IPS DF 4.7 (cell line): ENCODE measurements around the gene SPI1.

Experiments used
- DNase-seq: peaks from one replicate; pipeline ENCODE4 v3.0.0-alpha.2; 2013; ENCODE audit warnings: low spot score; ENCODE audit errors: extremely low read depth

Gene SPI1

DNA sequence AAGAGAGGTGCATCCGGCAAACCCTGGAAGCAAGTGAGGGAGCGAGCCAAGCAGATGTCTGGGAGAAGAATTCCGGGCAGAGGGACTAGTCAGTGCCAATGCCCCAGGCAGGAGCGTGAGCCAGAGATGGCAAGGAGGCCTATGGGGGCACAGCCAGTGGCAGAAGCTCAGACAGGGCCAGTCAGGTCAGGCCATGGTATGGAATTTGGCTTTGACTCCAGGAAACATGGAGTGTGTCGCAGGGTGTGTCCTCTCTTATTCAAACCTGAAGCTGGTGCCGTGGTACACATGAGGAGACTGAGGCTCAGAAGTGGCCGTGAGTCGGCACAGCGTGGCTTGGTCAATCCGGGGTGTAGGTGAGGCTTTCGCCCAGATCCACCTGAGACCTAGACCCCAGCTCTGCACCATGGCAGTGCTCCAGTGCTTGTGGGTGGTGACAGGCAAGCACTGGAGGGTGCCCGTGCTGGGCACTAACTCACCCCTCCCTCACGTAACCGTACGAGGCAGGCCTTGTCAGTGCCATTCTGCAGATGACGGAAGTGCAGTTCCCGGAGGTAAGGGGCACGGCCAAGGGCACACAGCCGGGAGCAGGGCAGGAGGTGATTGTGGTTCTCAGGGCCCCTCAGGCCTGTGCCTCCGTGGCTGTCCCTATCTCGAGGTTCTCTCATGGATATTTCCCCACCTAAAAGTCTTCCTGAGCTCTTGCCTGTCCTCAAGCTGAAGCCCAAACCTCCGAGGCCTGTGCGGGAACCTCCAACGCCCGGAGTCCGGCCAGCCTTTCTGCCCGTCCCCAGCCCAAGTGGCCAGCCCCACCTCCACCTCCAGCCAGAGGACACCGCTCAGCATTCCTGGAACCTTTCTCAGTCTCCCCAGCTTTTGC lies 10.6 kb upstream of the SPI1 start:
- DNase-seq: no peak

DNA sequence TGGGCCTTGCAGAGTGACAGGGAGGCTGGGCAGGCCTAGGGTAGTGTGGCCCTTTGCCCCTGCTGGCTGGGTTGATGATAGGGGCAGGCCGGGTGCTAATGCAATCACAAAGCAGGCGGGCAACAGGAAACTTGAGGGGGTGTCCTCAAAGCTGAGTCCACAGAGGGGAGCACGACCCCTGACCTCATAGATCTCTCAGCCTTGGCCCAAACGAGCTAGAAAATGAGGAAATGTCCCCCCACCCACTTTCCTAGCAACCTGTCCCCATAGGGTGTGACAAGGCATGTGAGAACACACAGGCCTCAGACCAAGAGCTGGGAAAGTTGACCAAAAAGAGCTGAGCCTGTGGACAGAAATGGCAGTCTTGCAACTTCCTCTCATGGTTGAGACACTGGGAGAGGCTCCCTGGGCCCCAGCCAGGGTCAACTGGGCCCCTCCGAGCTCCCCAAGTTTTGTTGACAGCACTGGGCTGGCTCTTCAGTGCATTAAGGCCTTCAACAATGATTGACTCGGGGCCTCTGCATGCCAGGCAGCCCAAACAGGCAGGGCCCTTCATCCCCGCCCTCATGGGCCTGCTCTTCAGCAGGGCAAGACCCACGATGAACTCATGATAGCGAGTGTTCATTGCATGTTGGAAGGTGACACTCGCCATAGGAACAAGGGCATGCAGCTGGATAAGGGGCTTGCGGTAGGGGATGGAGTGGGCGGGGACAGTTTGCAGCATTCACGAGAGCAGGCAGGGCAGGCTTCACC lies 9.8 kb upstream of the SPI1 start:
- DNase-seq: no peak

DNA sequence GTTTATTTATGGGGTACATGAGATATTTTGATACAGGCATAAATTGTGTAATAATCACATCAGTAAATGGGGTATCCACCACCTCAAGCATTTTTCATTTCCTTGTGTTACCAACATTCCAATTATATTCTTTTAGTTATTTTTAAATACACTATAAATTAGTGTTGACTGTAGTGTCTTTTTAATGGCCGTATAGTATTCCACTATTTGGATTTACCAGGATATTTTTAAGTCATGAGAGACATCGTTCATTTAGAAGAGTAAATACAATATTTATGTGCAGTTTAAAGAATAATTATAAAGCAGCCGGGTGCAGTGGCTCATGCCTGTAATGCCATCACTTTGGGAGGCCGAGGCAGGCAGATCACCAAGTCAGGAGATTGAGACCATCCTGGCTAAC lies 6.2 kb upstream of the SPI1 start:
- no peak for DNase-seq

DNA sequence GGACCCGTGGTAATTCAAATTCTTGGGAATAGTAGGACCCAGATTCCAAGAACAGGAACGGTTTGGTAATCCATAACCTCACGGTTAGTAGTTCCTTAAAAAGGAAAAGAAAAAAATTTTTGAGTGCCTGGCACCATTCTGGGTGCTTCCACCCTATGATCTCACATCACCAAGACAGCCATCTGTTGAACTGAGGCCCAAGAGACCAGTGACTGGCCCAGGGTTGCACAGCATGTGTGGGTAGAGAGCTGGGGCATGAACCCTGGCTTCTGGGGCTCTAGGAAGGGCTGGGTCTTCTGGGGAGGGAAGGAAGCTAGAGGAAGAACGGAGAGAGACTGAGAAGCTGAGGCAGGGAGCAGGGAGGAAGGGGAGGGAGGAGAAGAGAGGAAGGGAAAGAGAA lies 4.7 kb upstream of the SPI1 start:
- no peak for DNase-seq

DNA sequence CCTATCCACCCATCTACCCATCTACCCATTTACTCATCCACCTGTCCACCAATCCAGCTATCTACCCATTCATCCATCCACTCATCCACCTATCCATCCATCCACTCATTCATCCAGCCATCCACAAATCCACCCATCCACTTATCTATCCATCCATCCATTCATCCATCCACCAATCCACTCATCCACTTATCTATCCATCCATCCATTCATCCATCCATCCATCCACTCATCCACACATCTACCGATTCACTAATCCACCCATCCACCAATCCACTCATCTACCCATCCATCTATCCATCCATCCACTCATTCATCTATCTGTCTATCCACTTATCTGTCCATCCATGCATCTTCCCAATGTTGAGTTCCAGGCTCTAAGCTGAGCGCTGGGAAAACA lies 1.7 kb upstream of the SPI1 start:
- no peak for DNase-seq

DNA sequence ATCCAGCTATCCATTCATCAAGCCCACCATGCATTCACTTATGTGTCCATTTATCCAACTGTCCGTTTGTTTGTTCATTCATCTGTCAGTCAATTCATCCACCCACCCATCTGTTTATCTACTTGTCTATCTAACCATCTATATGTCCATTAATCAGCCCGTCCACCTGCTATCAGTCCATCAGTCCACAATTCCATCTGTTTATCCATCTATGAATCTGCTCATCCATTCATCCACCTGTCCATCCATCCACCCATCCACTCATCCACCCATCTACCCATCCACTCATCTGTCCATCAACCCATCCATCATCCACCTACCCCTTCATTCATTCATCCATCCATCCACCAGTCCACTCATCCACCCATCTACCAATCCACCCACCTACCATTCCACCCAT lies 970 bp upstream of the SPI1 start:
- DNase-seq: no peak

DNA sequence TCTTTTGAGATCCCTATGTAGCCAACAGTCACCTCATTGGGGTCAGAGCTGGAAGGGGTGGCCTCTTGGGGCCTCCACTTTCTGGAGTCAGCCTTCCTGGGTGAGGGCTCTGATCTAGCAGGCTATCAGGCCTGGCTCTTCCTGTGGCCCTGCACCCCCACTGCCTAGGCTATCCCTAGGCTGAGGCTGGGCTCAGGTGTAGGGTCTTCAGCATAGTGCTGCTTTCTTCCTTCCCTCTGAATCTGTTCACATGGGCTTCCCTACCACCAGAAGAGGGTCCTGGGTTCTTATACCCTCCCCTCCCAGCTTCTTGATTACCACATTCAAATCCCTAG lies 456 bp upstream of the SPI1 start:
- DNase-seq: no peak

DNA sequence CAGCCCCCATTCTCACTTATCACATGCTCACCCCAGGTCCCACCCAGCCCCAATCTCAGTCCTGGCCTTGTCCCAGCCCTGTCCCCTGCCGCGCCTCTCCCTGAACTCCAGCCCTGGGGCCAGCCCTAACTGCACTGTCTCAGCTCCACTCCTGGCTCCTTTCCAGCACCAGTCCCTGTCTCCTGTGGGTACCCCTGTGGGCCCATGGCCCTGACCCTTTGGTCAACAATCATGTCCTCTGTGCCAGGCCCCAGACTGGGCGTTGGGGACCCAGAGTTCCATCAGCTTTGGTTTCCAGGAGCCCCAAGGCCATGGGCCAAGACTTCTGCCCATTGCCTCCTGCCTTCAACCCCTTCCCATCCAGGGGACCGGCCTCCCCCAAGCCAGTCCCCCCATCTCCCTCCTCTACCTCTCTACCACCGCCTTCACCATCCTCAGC lies 757 bp downstream of the SPI1 start:
- DNase-seq: no peak

DNA sequence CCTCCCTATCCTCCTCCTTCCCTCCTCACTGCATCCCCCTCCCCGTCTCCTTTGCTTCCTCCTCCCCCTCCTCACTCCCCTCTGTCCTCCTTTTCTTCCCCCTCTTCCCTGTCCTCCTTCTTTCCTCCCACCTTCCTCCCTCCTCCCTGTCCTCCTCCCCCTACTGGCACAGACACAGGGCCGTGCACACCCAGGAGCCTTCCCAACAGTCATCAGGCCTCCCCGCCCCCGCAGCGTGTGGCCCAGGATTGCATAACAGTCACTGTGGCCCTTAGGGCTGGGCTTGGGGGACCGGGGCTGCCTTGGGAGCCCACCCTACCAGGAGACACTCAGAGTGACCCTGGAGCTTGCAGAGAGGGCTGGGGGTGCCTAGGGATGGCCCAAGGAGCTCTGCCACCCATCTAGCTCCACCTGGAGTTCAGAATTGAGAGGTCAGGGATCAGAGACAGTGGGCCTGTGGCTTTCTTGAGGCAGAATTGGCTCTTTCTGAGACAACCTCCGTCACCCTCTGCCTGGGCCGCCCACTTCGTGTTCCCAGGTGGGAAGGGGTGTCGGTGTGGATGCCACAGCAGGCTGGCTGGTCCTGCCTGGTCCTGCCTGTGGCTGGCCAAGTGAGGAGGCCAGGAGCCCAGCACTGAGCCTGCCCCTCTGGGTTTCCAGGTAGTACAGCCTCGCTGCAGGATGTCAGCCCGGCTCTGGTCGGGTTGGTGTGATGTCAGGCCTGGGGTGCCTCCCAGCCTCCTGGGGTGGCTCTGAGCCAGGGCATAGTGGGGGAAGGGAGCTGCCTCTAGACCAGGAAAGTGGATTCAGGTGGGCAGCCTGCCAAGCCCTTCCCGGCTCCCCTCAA lies 1.6 kb downstream of the SPI1 start:
- DNase-seq: no peak

DNA sequence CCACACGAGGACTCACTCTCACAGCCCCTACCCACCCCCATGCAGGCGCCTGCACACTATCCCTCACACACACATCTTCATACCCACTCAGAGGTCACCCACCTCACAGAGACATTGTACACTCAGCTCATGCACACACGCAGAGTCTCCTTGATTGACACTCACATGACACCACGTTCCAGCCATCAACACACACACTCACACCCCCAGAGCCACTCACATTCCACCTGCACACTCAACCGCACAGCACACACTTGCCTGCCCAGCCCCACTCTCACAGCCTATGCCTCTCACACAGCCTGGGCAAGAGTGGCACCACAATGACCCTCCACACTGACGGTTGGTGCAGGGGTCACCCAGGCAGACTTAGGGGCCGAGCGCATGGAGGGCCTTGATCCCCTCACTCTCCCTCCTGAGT lies 2.2 kb downstream of the SPI1 start:
- DNase-seq: no peak

DNA sequence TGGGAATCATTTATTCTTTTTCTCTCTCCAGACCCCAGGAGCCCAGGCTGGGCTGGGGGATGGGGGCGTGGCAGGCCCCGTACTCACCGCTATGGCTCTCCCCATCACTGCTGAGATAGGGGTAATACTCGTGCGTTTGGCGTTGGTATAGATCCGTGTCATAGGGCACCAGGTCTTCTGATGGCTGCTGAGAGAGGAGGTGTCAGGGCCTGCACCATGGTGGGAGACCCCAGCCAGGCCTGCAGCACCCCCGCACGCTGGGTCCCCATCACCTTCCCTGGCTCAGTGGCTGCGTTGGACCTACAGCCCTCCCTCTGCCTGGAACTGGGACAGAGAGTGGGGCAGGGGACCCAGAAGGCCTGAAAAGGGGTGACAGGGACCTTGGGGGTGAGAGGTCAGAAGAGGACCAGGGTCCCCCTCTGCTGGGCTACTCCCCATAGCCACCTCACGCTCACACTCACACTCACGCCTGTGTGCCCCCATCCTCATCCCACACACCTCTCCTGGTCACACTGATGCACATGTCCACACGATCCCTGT lies 2.7 kb downstream of the SPI1 start:
- no peak for DNase-seq

DNA sequence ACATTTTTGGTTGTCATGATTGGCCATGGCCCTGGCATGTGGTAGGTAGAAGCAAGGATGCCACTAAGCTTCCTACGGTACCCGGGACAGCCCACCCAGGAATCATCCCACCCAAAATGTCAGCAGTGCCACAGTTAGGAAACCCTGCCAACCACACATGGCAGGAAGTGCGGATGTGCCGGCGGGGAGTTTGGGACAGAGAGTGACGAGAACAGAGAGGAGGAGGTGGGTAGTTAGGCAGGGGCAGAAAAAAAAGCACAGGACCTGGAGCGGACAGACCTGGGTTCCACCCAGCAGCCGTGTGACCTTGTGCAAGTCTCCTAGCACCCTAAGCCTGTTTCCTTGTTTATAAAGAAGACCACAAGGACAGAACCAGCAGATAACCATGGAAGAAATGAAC lies 3.3 kb downstream of the SPI1 start:
- DNase-seq: no peak

DNA sequence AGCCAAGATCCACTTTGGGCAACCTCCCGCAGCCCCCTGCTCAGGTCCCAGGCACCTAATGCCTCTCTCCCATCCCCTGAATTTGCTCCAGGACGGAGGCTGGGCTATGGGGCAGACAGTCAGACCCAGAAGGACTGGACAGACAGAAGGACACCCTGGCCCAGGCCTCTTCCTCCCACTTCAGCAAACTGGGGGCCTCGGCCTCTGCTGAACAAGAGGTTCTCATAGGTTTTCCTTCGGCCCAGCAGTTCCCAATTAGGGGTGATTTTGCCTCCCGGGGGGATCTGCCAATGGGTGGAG lies 3.7 kb downstream of the SPI1 start:
- DNase-seq: no peak

DNA sequence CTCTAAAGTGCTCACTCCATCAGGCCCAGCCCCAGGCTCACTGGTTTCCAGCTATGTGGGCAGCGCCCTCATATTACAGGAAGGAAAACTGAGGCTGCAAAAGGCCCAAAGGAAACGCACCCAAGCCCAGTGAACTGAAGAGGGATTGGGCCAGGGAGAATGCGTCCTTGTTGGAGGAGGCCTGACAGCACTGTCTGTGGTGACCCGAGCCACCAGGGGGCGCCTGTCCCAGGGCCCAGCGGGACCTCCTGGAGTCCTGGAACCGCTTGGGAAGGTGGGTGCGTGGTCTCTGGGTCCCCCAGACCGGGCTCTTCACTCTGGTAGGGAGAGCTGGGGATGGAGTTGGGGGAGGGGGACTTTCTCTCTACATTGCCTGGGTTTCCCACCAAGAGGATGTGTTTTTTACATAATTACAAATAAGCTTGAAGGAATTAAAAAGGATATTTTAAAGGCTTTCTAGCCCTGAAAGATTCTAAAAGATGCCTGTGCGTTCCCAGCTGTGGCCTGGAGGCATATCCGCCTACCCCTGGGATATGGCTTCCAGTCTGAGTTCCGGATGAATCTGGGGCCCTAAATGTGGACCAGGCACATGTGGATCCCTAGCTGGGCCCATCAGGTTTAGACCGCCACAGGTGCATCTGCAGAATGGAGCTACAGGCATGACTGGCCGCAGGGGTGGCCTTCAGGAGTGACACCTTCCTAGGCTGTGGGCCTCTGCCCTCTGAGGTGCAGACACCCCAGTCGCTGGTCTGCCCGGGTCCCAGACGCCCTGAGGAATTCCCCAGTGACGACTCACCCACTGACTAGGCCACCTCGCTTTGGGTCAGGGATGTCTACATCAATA lies 4.2 kb downstream of the SPI1 start:
- DNase-seq: no peak

DNA sequence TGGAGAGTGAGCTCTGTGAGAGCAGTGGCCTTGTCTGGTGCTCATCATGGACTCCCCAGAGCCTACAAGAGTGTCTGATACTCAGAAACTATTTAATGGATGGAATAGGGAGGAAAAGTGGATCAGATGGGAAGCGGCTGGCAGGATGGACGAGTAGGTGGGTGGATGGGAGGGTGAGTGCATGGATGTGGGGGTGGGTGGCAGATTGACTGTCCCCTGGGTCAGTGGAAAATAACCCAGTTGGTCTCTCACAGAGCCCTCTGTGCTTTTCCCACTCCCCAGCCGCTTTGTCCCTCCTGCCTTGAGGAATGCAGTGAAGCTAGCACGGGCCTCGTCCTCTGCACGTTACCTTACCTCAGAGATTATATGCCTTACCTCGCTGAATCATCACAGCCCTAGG lies 5.9 kb downstream of the SPI1 start:
- DNase-seq: no peak

DNA sequence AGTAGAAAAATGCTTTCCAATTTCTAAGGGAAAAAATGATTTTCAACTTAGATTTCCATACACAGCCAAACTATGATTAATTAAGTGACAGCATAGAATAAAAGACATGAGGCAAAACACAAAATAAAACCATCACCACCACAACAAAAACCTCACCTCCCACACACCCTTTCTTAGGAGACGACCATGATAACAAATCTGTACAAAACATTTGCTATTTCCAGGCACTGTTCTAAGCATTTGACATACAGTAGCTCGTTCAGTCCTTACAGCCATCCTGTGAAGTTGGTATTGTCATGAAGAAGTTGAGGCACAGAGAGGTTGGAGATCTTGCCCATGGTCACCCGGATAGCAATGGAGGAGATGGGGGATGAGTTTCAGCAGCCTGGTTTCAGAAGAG lies 8.7 kb downstream of the SPI1 start:
- DNase-seq: no peak

DNA sequence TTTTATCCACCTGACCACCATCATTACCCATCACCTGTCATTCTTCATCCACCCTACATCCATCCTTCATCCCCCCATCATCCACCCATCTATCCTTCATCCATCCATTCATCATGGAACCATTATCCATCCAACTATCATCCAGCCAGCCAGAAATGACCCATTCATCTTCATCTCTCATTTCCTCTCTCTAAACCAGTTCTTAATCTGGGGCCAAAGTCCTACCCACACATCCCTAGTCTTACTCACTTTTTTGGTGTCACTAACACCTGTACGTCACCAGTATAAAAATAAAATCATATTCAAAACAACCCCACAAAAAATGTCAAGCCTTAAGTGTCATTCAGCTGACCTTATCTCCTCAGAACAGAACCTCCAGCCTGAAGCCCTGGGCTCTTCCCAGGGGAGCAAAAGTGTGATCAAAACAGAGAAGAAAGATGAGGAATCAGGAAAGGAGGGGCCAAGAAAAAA lies 12.3 kb downstream of the SPI1 start:
- no peak for DNase-seq

DNA sequence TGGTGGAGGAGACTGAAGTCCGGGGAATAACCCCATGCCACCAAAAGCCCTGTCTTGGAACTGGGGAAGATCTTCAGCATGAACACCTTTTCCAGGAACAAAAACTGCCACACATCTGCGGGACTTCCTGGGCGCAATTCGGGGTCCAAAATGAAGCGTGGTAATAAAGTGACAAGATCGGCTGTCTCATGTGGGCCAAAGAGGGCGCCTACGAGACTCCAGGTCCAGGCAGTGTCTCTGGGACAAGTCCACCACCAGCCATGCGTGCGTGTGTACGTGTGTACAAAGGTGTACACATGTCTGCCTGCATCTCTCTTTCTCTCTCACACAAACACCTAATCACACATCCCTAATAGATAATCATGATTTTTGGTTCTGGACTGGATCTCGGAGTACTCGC lies 16.9 kb downstream of the SPI1 start:
- no peak for DNase-seq

DNA sequence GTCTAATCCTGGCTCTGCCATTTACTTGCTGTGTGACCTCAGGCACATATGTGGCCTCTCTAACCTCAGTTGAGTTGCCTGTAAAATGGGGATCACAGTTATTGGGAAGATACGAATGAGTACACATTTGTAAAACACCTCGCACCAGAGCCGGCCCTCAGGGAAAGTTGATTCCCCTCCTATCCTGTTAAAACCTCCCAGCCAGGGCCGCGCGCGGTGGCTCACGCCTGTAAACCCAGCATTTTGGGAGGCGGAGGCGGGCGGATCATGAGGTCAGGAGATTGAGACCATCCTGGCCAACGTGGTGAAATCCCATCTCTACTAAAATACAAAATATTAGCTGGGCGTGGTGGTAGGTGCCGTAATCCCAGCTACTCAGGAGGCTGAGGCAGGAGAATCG lies 18.0 kb downstream of the SPI1 start:
- DNase-seq: no peak

DNA sequence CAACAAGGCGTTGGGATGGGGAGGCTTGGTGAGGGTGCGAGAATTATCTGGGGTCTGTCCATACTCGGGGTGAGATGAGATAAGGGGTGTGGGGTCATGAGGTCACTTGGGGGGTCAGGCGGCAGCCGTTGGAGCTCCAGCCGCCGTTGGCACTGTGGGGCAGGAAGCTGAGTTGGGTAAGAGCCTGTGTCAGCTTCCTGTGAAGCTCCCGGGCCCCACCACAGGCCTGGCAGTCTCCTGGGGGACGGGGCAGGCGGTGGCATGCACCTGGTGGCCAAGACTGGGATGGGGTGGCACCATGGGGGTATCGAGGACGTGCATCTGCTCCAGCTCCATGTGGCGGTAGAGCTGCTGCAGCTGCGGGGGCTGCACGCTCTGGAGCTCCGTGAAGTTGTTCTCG lies 18.8 kb downstream of the SPI1 start:
- DNase-seq: no peak

DNA sequence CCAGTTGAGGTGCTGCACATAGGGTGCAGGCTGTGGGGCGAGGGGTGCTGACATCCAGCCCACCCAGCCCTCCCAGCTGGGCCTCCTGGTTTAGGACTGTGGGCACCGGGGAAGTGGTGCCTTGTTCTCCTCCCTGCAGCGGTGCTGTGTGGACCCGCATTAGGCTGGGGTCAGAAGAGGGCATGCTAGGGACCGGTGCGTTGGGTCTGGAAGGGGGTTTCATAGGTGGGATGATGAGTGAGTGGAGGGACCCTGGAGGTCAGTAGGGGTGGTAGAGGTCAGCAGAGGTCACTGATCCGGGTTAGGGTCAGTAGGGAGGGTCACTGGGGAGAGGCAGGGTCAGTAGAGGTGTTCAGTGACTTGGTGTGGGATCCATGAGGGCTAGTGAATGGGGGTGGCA lies 19.2 kb downstream of the SPI1 start:
- no peak for DNase-seq
